Measurements from ENCODE around the gene LIMCH1.

The LIMCH1 gene

DNA sequence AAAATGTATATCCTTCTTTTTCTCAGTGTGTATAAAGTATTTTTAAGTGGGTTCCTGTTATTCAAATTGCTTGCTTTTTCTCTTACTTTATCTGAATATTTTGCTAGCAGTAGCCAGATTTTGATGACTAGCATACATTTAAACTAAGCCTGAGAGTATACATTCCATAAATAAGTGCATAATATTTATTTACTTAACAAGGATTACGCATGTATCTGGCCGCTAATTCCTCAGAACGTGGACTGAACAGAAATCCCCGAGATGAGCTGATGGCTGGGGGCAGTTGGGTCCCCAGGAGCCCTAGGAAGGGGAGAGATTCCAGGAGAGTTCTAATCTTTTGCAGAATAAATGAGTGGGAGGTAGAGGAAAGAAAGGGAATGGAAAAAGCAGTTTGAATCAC, 119.6 kb downstream of the LIMCH1 start:
- Mint-ChIP-seq H3K4me1 (no peaks in the 10 kb centered on the region), H3K36me3 (no peaks in the 10 kb centered on the region), H3K4me3 (no peak overlapping the region), H3K27me3 (peaks cover 8% of the 10 kb centered on the region), H3K27ac (no peak overlapping the region), H3K9me3 (no peaks in the 10 kb centered on the region)
- no peak for DNase-seq (ENCODE audit: low spot score in 2 of 2)
- no peak for ATAC-seq (ENCODE audit: low read depth)

DNA sequence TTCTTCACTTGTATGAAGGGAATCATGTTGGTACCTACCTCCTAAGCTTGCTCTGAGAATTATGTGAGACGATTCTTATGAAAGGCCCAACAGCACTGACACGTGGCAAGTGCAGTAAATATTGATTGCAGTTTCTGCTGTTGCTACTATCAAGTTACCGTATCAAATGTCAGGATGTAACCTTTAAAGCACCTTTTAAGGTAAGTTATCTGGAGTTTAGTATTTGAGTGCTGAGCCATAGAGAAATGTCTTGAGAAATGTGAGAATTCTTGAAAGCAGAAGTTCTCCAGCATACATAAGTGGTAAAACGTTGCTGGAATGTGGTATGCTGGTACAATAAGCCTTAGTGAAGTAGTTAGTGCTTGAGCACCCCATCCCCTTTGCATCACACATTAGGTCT, 120.2 kb downstream of the LIMCH1 start:
- no peak for ATAC-seq (ENCODE audit: low read depth)
- H3K4me3 Mint-ChIP-seq = no peak overlapping the region
- H3K4me1 Mint-ChIP-seq = no peaks in the 10 kb centered on the region
- DNase-seq (ENCODE audit: low spot score in 2 of 2) = no peak
- H3K27ac Mint-ChIP-seq = no peak overlapping the region
- H3K9me3 Mint-ChIP-seq = no peaks in the 10 kb centered on the region
- H3K36me3 Mint-ChIP-seq = no peaks in the 10 kb centered on the region
- H3K27me3 Mint-ChIP-seq = peaks cover 12% of the 10 kb centered on the region

DNA sequence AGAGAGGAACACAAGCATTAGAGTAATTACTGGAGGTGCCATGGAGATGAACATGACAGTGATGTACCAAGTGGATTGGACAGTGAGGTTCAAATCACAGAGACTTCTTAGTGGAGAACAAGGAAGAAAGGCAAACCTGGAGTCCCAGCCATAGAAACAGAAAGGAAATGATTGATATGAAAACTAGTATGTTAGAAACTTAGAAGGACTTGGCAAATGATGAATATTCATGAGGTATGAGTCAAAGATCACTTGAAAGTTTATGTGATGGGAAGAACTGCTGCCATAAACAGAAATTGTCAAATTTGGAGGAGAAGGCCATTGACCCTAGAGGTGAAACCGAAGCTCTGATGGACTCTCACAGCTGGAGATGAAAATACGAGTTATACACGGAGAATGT, 122.4 kb downstream of the LIMCH1 start:
- Mint-ChIP-seq H3K36me3 (no peaks in the 10 kb centered on the region), H3K4me1 (no peaks in the 10 kb centered on the region), H3K4me3 (no peak overlapping the region), H3K27me3 (peaks cover 13% of the 10 kb centered on the region), H3K27ac (no peak overlapping the region), H3K9me3 (no peaks in the 10 kb centered on the region)
- ATAC-seq (ENCODE audit: low read depth) (no peak), DNase-seq (ENCODE audit: low spot score in 2 of 2) (no peak)

GRCh38 chr4:41661442-41662076, 123.6 kb downstream of the LIMCH1 start:
- H3K27me3 Mint-ChIP-seq = peaks cover 11% of the 10 kb centered on the region
- H3K9me3 Mint-ChIP-seq = no peaks in the 10 kb centered on the region
- H3K4me1 Mint-ChIP-seq = no peaks in the 10 kb centered on the region
- no peak overlapping the region for H3K27ac Mint-ChIP-seq
- DNase-seq (ENCODE audit: low spot score in 2 of 2) (peak; percentile 14 to 16), ATAC-seq (ENCODE audit: low read depth) (no peak)
- H3K36me3 Mint-ChIP-seq = no peaks in the 10 kb centered on the region
- no peak overlapping the region for H3K4me3 Mint-ChIP-seq

DNA sequence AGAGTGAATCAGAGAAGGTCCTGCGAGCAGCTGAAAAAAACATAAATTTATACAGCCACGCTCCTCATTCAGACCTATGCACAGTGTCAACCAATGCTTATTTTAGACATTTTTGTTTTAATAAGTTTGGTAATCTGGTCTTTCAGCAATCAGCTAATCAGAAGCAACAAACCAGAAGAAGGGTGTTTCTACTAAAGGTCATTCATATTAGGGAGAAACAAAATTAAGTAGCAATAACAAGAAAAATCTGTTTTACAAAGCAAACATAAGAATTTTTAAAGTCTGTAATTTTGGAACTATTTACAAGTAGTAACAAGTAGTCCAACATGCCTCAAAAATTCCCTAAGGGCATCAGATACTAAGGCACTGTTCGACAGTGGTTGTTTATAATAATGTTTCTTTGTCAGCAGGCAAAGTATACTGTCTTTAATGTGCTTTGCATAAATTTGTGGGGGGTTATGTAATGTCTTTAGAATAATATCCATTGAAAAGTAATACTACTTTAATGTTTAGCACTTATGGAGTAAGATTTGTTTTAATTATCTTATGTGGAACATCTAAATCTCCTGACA, 127.8 kb downstream of the LIMCH1 start:
- Mint-ChIP-seq H3K4me3 (no peak overlapping the region), H3K27me3 (peaks cover 7% of the 10 kb centered on the region), H3K4me1 (no peaks in the 10 kb centered on the region)

DNA sequence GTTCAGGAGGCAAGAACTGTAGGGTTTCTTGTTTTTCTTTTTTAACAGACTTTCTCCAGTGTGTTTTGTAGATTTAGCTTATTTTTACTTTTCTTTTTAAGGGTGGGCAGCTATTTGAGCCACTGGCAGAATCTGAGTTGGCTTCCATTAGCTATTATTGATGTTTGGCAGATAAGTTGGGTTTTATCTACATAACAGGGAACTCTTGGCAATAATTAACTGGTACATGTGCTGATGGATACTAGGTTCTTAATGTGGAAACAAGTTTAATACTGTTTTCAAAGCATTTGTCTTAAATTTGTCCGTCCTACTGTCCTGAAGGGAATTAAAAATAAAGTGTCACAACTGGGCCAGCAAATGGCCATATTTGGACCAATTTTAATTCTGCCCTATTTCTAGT, 130.1 kb downstream of the LIMCH1 start:
- Mint-ChIP-seq H3K27ac (no peak overlapping the region), H3K4me3 (no peak overlapping the region)

More for the DNA sequence above, 127.8 kb downstream of the LIMCH1 start:
- H3K9me3 Mint-ChIP-seq = no peaks in the 10 kb centered on the region
- DNase-seq (ENCODE audit: low spot score in 2 of 2) (no peak), ATAC-seq (ENCODE audit: low read depth) (no peak)
- H3K27ac Mint-ChIP-seq = no peak overlapping the region
- no peaks in the 10 kb centered on the region for H3K36me3 Mint-ChIP-seq

GRCh38 chr4:41670530-41670929, 132.6 kb downstream of the LIMCH1 start:
- no peaks in the 10 kb centered on the region for H3K4me1 Mint-ChIP-seq
- no peaks in the 10 kb centered on the region for H3K9me3 Mint-ChIP-seq
- H3K4me3 Mint-ChIP-seq = no peak overlapping the region
- DNase-seq (ENCODE audit: low spot score in 2 of 2) (no peak), ATAC-seq (ENCODE audit: low read depth) (no peak)
- no peaks in the 10 kb centered on the region for H3K36me3 Mint-ChIP-seq
- H3K27me3 Mint-ChIP-seq = peaks cover 1% of the 10 kb centered on the region
- H3K27ac Mint-ChIP-seq = no peak overlapping the region

More for the DNA sequence above, 130.1 kb downstream of the LIMCH1 start:
- Mint-ChIP-seq H3K9me3 (no peaks in the 10 kb centered on the region), H3K27me3 (peaks cover 3% of the 10 kb centered on the region), H3K4me1 (no peaks in the 10 kb centered on the region), H3K36me3 (no peaks in the 10 kb centered on the region)
- no peak for DNase-seq (ENCODE audit: low spot score in 2 of 2)
- ATAC-seq (ENCODE audit: low read depth) = no peak

DNA sequence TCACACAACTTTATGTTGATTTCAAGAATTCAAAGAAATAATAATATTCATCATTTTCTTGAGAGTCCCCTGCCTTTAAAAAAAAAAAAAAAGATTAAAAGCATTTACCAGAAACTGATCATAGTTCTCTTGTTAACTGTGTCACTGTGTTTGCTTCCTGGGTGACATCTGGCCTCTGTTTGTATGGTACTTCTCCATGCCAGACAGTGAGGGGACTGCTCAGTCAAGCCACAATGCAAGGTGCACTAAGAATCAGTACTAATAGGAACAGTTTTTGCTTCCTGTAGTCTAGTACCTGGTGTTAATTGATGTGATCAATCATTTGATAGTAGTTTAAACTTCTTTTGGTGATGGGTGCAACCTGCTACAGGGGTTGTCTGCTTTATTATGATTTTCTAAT, 133.0 kb downstream of the LIMCH1 start:
- DNase-seq (ENCODE audit: low spot score in 2 of 2) (no peak), ATAC-seq (ENCODE audit: low read depth) (no peak)
- no peaks in the 10 kb centered on the region for H3K4me1 Mint-ChIP-seq
- no peak overlapping the region for H3K4me3 Mint-ChIP-seq
- H3K27ac Mint-ChIP-seq = no peak overlapping the region
- H3K9me3 Mint-ChIP-seq = no peaks in the 10 kb centered on the region
- no peaks in the 10 kb centered on the region for H3K36me3 Mint-ChIP-seq
- peaks cover 1% of the 10 kb centered on the region for H3K27me3 Mint-ChIP-seq

DNA sequence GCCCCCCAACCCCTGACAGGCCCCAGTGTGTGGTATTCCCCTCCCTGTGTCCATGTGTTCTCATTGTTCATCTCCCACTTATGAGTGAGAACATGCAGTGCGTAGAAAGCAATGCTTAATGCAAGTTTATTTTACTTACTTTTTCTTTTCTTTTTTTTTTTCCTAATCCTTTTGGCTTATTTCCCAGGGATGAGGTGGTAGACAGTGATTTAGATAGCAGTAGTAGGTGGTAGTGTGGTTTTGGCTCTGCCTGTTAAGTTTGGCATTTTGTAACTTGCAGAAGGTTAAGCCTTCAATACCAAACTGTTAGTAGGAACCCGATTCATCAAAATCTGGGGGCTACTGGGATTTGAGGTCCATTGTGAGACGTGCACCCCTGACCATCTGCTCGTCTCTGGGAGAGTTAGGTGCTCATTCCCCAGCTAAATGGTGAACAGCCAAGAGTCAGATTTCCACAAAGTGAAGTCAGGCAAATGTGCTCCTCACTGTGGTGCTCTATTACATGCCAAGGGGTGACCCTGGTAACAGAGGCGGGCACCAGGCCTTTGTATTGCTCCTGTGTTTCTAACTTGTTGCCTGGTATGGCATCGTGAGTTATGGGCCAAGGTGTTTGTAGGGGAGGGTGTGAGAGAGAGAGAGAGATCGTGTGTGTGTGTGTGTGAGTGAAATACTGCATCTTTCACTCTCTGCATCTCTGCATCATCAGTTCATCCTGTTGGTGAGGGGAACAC, 140.3 kb downstream of the LIMCH1 start:
- Mint-ChIP-seq H3K27ac (no peak overlapping the region), H3K4me3 (no peak overlapping the region), H3K4me1 (no peaks in the 10 kb centered on the region), H3K9me3 (no peaks in the 10 kb centered on the region), H3K27me3 (peaks cover 2% of the 10 kb centered on the region), H3K36me3 (no peaks in the 10 kb centered on the region)
- DNase-seq (ENCODE audit: low spot score in 2 of 2) (no peak), ATAC-seq (ENCODE audit: low read depth) (no peak)

- peaks cover 2% of the 10 kb centered on the region for H3K27me3 Mint-ChIP-seq
- H3K4me1 Mint-ChIP-seq = no peaks in the 10 kb centered on the region
- DNase-seq (ENCODE audit: low spot score in 2 of 2) = no peak
- no peak overlapping the region for H3K27ac Mint-ChIP-seq
- no peak overlapping the region for H3K4me3 Mint-ChIP-seq
- no peak for ATAC-seq (ENCODE audit: low read depth)
- no peaks in the 10 kb centered on the region for H3K9me3 Mint-ChIP-seq
- no peaks in the 10 kb centered on the region for H3K36me3 Mint-ChIP-seq
Measured at GRCh38 chr4:41678951-41679350, 141.0 kb downstream of the LIMCH1 start.

DNA sequence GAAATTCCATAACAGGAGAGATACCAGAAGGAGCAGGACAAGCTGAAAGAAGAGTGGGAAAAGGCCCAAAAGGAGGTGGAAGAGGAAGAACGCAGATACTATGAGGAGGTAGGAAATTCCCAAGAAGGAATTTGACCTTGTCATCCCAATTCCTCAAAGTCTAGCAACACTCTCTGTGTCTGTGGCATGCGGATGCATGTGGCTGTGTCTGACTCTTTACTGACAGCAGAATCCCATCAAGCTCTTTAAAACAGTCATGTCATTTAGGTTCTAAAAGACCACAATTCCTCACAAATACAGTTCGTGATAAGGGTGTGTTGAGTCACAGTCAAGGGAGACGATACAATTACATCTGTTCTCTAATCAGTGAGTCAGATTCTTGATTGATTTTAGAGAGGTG, 142.0 kb downstream of the LIMCH1 start:
- Mint-ChIP-seq H3K27me3 (peaks cover 2% of the 10 kb centered on the region), H3K9me3 (no peaks in the 10 kb centered on the region), H3K36me3 (no peaks in the 10 kb centered on the region), H3K4me1 (no peaks in the 10 kb centered on the region), H3K27ac (no peak overlapping the region), H3K4me3 (no peak overlapping the region)
- ATAC-seq (ENCODE audit: low read depth) (no peak), DNase-seq (ENCODE audit: low spot score in 2 of 2) (no peak)

DNA sequence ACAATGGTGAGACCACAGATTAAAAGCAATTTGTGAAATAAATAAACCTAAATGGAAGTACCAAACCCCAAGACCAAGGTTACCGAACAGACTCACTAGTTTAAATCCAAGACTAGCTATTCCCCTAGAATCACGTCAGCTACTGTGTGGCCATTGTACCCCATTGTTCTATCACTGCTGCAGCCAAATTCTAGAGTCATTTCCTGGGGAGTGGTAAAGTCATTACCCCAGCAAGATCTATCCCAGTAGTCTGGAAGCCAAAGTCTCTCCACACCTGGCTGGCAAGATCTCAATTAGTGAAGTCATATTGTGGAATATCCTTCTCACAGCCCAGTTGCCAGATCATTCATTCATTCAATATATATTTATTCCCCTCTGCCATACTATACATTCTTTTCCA, 143.1 kb downstream of the LIMCH1 start:
- no peak for DNase-seq (ENCODE audit: low spot score in 2 of 2)
- Mint-ChIP-seq H3K36me3 (no peaks in the 10 kb centered on the region), H3K4me1 (no peaks in the 10 kb centered on the region), H3K4me3 (no peak overlapping the region), H3K9me3 (no peaks in the 10 kb centered on the region), H3K27ac (no peak overlapping the region), H3K27me3 (peaks cover 4% of the 10 kb centered on the region)
- no peak for ATAC-seq (ENCODE audit: low read depth)

DNA sequence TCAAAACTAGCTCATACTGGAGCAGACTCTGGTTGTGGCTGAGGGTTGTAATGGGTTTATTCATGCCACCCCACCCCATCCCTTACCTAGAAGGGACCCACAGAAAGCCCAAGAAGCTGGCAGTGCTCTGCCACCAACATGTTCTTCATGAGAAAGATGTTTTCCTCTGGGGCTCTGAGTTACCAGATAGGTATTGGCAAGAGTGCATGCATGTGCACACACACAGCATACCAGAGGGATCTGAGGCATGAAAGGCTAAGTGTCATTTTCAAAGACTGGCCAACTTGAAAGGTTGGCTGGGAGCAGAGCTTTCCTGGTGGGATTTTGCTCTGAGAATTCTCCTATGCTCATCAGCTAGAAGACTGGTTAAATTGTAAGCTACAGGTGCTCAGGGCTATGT, 145.4 kb downstream of the LIMCH1 start:
- Mint-ChIP-seq H3K27me3 (peaks cover 4% of the 10 kb centered on the region), H3K36me3 (no peaks in the 10 kb centered on the region), H3K4me1 (no peaks in the 10 kb centered on the region), H3K9me3 (no peaks in the 10 kb centered on the region), H3K27ac (no peak overlapping the region), H3K4me3 (no peak overlapping the region)
- DNase-seq (ENCODE audit: low spot score in 2 of 2) (no peak), ATAC-seq (ENCODE audit: low read depth) (no peak)

- ATAC-seq (ENCODE audit: low read depth) (no peak), DNase-seq (ENCODE audit: low spot score in 2 of 2) (no peak)
- Mint-ChIP-seq H3K36me3 (no peaks in the 10 kb centered on the region), H3K27me3 (peaks cover 2% of the 10 kb centered on the region), H3K27ac (no peak overlapping the region), H3K4me1 (no peaks in the 10 kb centered on the region), H3K4me3 (no peak overlapping the region), H3K9me3 (no peaks in the 10 kb centered on the region)
Measured at GRCh38 chr4:41686893-41687292, 148.9 kb downstream of the LIMCH1 start.

- Mint-ChIP-seq H3K27me3 (peaks cover 2% of the 10 kb centered on the region), H3K9me3 (no peaks in the 10 kb centered on the region), H3K4me1 (peaks cover 3% of the 10 kb centered on the region), H3K27ac (no peak overlapping the region), H3K4me3 (no peak overlapping the region), H3K36me3 (no peaks in the 10 kb centered on the region)
- ATAC-seq (ENCODE audit: low read depth) (no peak), DNase-seq (ENCODE audit: low spot score in 2 of 2) (no peak)
Measured at GRCh38 chr4:41687971-41688370, 150.0 kb downstream of the LIMCH1 start.

Data from memory B cell (primary cell).